Neural progenitor cell (in vitro differentiated cells): ENCODE data around the gene ZNF564. TPM values are rescaled to one million over a fixed set of nuclear protein-coding genes. Genes with fewer than 3 reads are reported as not detected.
"Not testable (repeated sequence)": the region's sequence is repeated elsewhere in the genome, so short reads cannot be mapped to it uniquely, and the experiment has no call there.

Experiments
- DNase-seq: peaks from one replicate; pipeline ENCODE4 v3.0.0-alpha.2; 2016; ENCODE audit warnings: low spot score
- H2AFZ ChIP-seq: fragments of 200-600 bp; sonication (generic); replicated peaks from 2 replicates; pipeline ENCODE4 v1.6.1; 2016; ENCODE audit warnings: antibody characterized with exemption
- H3F3A ChIP-seq: fragments of 200-600 bp; sonication (generic); 2 replicates; pipeline ENCODE4 v1.6.1; 2016; ENCODE audit warnings: antibody characterized with exemption, low read depth
- H3K27ac ChIP-seq: fragments of 200-600 bp; sonication (generic); 2 replicates; pipeline ENCODE4 v1.5.1; 2016; ENCODE audit warnings: mild to moderate bottlenecking
- H3K27me3 ChIP-seq: fragments of 200-600 bp; sonication (generic); 2 replicates; pipeline ENCODE4 v1.6.1; 2016; ENCODE audit warnings: mild to moderate bottlenecking, moderate library complexity
- H3K36me3 ChIP-seq: fragments of 200-600 bp; sonication (generic); 2 replicates; pipeline ENCODE4 v1.5.1; 2016
- H3K4me1 ChIP-seq: fragments of 200-600 bp; sonication (generic); 2 replicates; pipeline ENCODE4 v1.6.1; 2016; ENCODE audit warnings: mixed run types
- H3K4me2 ChIP-seq: fragments of 200-600 bp; sonication (generic); 2 replicates; pipeline ENCODE4 v1.6.1; 2016
- H3K4me3 ChIP-seq: fragments of 200-600 bp; sonication (generic); 2 replicates; pipeline ENCODE4 v1.5.1; 2016
- H3K79me2 ChIP-seq: fragments of 200-600 bp; sonication (generic); 2 replicates; pipeline ENCODE4 v1.6.1; 2016; ENCODE audit warnings: low read depth
- H3K9ac ChIP-seq: fragments of 200-600 bp; sonication (generic); 2 replicates; pipeline ENCODE4 v1.6.1; 2016
- H3K9me3 ChIP-seq: fragments of 200-600 bp; sonication (generic); 2 replicates; pipeline ENCODE4 v1.5.1; 2016; ENCODE audit warnings: low read depth
- H4K20me1 ChIP-seq: fragments of 200-600 bp; sonication (generic); 2 replicates; pipeline ENCODE4 v1.6.1; 2016; ENCODE audit warnings: low read depth
- H3K27ac Mint-ChIP-seq: 3 replicates; pipeline ENCODE4 v1.8.0; 2021; ENCODE audit warnings: mixed read lengths
- H3K27me3 Mint-ChIP-seq: 2 replicates; pipeline ENCODE4 v1.8.0; 2022; ENCODE audit warnings: low read depth, mild to moderate bottlenecking, inconsistent platforms, moderate library complexity, mixed read lengths; ENCODE audit not compliant: insufficient read depth
- H3K36me3 Mint-ChIP-seq: 3 replicates; pipeline ENCODE4 v1.8.0; 2021; ENCODE audit warnings: mixed read lengths
- H3K4me1 Mint-ChIP-seq: 3 replicates; pipeline ENCODE4 v1.8.0; 2021; ENCODE audit warnings: mixed read lengths
- H3K4me3 Mint-ChIP-seq: 3 replicates; pipeline ENCODE4 v1.8.0; 2021; ENCODE audit warnings: mild to moderate bottlenecking, moderate library complexity, mixed read lengths
- H3K9me3 Mint-ChIP-seq: 3 replicates; pipeline ENCODE4 v1.8.0; 2020; ENCODE audit warnings: mixed read lengths
- EZH2 ChIP-seq: fragments of 200-600 bp; sonication (generic); IDR thresholded peaks from 2 replicates; pipeline ENCODE4 v1.6.1; 2017; ENCODE audit warnings: antibody characterized with exemption, mild to moderate bottlenecking, moderate library complexity
- EZH2phosphoT487 ChIP-seq: fragments of 200-600 bp; sonication (generic); IDR thresholded peaks from 2 replicates; pipeline ENCODE4 v1.6.1; 2017; ENCODE audit warnings: antibody characterized with exemption
- total RNA-seq: library from RNA; depleted of rRNA; stranded (reverse); fragments of >200 nt; gene quantifications from 2 replicates; pipeline ENCODE4 v1.2.3, GENCODE V29; 2015; ENCODE audit warnings: low replicate concordance
- TF ChIP-seq, protein P1 (sequence below): fragments of 200-600 bp; sonication (generic); IDR thresholded peaks from 2 replicates; pipeline ENCODE4 v1.5.1; 2017; ENCODE audit warnings: antibody characterized with exemption, mild to moderate bottlenecking

Gene ZNF564
- total RNA-seq, 1 donor from 2014 or later = 13.9 TPM

DNA sequence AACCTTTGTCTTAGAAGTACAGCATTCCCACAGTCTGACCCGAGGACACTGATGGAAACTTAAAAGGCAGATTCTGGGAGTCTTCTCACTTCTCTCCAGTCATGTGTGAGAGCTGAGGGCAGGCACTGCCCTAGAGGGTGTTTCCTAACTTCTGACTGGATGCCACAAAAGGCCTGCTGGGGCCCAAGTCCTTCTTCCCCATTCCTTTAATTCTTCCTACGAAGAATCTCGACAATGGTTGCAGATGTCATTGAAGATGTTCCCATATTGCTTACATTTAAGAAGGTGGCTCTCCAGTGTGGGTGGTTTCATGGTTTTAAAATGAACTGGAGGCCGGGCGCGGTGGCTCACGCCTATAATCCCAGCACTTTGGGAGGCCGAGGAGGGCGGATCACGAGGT is 27.4 kb upstream of the ZNF564 start:
- peaks cover 56% of the 10 kb centered on the region for H3K9me3 Mint-ChIP-seq
- peaks cover 18% of the 10 kb centered on the region for H3K9me3 ChIP-seq
- peaks cover 27% of the 10 kb centered on the region for H3K36me3 ChIP-seq
- no peaks in the 10 kb centered on the region for H3K4me1 ChIP-seq
- peaks cover 56% of the 10 kb centered on the region for H3K36me3 Mint-ChIP-seq
- no peak overlapping the region for H3K9ac ChIP-seq
- H3F3A ChIP-seq = no peaks in the 10 kb centered on the region
- no peaks in the 10 kb centered on the region for H3K79me2 ChIP-seq
- H2AFZ ChIP-seq = no peak overlapping the region
- H3K4me2 ChIP-seq = no peak overlapping the region
- no peaks in the 10 kb centered on the region for H3K27me3 ChIP-seq
- H3K4me3 ChIP-seq = no peak overlapping the region
- no peaks in the 10 kb centered on the region for H4K20me1 ChIP-seq
- H3K27ac Mint-ChIP-seq = no peak overlapping the region
- DNase-seq = no peak
- no peaks in the 10 kb centered on the region for H3K4me1 Mint-ChIP-seq
- H3K27me3 Mint-ChIP-seq = peaks cover 4% of the 10 kb centered on the region
- H3K4me3 Mint-ChIP-seq = no peak overlapping the region
- no peak overlapping the region for H3K27ac ChIP-seq
- TF ChIP-seq EZH2phosphoT487 = no peak
- TF ChIP-seq, protein P1, sequence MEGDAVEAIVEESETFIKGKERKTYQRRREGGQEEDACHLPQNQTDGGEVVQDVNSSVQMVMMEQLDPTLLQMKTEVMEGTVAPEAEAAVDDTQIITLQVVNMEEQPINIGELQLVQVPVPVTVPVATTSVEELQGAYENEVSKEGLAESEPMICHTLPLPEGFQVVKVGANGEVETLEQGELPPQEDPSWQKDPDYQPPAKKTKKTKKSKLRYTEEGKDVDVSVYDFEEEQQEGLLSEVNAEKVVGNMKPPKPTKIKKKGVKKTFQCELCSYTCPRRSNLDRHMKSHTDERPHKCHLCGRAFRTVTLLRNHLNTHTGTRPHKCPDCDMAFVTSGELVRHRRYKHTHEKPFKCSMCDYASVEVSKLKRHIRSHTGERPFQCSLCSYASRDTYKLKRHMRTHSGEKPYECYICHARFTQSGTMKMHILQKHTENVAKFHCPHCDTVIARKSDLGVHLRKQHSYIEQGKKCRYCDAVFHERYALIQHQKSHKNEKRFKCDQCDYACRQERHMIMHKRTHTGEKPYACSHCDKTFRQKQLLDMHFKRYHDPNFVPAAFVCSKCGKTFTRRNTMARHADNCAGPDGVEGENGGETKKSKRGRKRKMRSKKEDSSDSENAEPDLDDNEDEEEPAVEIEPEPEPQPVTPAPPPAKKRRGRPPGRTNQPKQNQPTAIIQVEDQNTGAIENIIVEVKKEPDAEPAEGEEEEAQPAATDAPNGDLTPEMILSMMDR = no peak
- TF ChIP-seq EZH2 = no peak

DNA sequence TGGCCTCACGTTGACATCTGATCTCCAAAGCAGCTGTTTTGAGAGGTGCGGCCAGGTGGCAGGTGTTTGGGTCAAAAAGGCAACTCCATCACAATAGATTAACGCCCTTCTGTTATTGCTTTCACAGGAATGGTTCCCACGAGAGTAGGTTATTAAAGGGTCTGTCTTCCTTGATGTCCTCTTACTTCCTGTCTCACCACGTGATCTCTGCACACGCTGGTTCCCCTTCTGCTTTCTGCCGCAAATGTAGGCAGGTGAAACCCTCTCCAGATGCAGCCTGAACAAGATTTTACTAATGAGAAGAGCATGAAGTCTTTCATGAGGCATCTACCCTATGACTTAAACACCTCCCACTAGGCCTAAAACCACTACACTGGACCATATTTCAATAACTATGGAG is 22.8 kb upstream of the ZNF564 start:
- Histone ChIP-seq H3K4me2 (no peak overlapping the region), H3K4me1 (no peaks in the 10 kb centered on the region), H3K9ac (no peak overlapping the region), H3K9me3 (no peaks in the 10 kb centered on the region), H4K20me1 (no peaks in the 10 kb centered on the region), H3K36me3 (no peaks in the 10 kb centered on the region), H3K27ac (no peak overlapping the region), H3K27me3 (no peaks in the 10 kb centered on the region), H2AFZ (no peak overlapping the region), H3K79me2 (no peaks in the 10 kb centered on the region), H3K4me3 (no peak overlapping the region), H3F3A (no peaks in the 10 kb centered on the region)
- Mint-ChIP-seq H3K9me3 (peaks cover 39% of the 10 kb centered on the region), H3K4me1 (peaks cover 5% of the 10 kb centered on the region), H3K4me3 (no peak overlapping the region), H3K27ac (no peak overlapping the region), H3K27me3 (peaks cover 4% of the 10 kb centered on the region), H3K36me3 (peaks cover 29% of the 10 kb centered on the region)
- TF ChIP-seq EZH2phosphoT487 (no peak), EZH2 (no peak)
- TF ChIP-seq, protein P1 = no peak
- no peak for DNase-seq

DNA sequence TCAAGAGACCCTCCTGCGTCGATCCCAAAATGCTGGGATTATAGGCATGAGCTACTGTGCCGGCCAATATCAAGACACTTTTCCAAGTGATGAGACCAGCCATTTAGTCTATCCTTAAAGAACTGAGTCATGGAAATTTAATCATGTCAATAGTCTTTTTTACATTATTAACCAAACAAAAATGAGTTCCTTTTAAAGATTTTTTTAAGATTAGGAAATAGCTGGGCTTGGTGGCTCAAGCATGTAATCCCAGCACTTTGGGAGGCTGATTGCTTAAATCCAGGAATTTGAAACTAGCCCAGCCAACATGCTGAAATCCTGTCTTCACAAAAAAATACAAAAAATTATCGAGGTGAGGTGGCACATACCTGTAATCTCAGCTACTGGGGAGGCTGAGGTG is 16.7 kb upstream of the ZNF564 start:
- Mint-ChIP-seq H3K27ac (no peak overlapping the region), H3K27me3 (no peaks in the 10 kb centered on the region), H3K4me3 (no peak overlapping the region), H3K9me3 (peaks cover 17% of the 10 kb centered on the region), H3K4me1 (peaks cover 5% of the 10 kb centered on the region), H3K36me3 (peaks cover 4% of the 10 kb centered on the region)
- H3K4me1 ChIP-seq = no peaks in the 10 kb centered on the region
- no peak overlapping the region for H3K27ac ChIP-seq
- H3K36me3 ChIP-seq = no peaks in the 10 kb centered on the region
- TF ChIP-seq, protein P1 = no peak
- TF ChIP-seq EZH2phosphoT487 (no peak), EZH2 (no peak)
- no peaks in the 10 kb centered on the region for H3K9me3 ChIP-seq
- no peak overlapping the region for H3K9ac ChIP-seq
- H3K27me3 ChIP-seq = no peaks in the 10 kb centered on the region
- no peak for DNase-seq
- H4K20me1 ChIP-seq = no peaks in the 10 kb centered on the region
- no peak overlapping the region for H3K4me2 ChIP-seq
- H2AFZ ChIP-seq = no peak overlapping the region
- no peaks in the 10 kb centered on the region for H3K79me2 ChIP-seq
- H3F3A ChIP-seq = no peaks in the 10 kb centered on the region
- no peak overlapping the region for H3K4me3 ChIP-seq

DNA sequence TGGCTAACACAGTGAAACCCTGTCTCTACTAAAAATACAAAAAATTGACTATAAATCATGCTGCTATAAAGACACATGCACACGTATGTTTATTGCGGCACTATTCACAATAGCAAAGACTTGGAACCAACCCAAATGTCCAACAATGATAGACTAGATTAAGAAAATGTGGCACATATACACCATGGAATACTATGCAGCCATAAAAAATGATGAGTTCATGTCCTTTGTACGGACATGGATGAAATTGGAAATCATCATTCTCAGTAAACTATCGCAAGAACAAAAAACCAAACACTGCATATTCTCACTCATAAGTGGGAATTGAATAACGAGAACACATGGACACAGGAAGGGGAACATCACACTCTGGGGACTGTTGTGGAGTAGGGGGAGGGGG is 15.1 kb upstream of the ZNF564 start:
- H3K4me1 ChIP-seq, H3K79me2 ChIP-seq, H3K4me2 ChIP-seq, H3K9me3 Mint-ChIP-seq, DNase-seq, H3K9me3 ChIP-seq, H3K27ac Mint-ChIP-seq, H3K27me3 Mint-ChIP-seq, H3K27me3 ChIP-seq, H3F3A ChIP-seq, H4K20me1 ChIP-seq, H3K36me3 ChIP-seq, H3K9ac ChIP-seq, H3K36me3 Mint-ChIP-seq, H3K4me3 Mint-ChIP-seq, H2AFZ ChIP-seq, H3K4me1 Mint-ChIP-seq, H3K27ac ChIP-seq, H3K4me3 ChIP-seq: not testable (repeated sequence)
